ENCODE data around the gene STK38L.

DNA sequence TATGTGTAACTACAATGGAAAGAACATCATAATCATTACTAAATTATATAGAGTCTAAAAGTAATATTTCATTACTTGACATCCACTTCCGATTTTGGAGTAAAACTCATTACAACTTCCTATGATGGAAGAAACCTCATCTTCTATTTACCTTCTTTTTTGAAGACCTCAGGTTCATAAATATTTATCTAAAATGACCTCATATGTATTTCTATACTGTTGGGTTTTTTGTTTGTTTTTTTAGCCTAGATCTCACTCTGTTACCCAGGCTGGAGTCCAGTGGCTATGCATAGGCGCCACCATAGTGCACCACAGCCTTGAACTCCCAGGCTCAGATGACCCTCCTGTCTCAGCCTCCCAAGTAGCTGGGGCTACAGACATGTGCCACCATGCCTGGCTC lies 48.6 kb downstream of the STK38L start:
- TF ChIP-seq TCF12 (IDR thresholded peaks at IDR 0.05; ENCODE audit: low read depth, low read length), result no peak
- TF ChIP-seq CTCF (IDR thresholded peaks at IDR 0.05; ENCODE audit: control extremely low read depth in 1 of 3, insufficient read depth in 1 of 3, low read depth in 1 of 3, low read length in 3 of 3), result no peak
- no peak for TF ChIP-seq POLR2AphosphoS5 (IDR thresholded peaks at IDR 0.05; ENCODE audit: low read depth, low read length)
- TF ChIP-seq JUND (IDR thresholded peaks at IDR 0.05; ENCODE audit: low read length), result no peak
- TF ChIP-seq EP300 (IDR thresholded peaks at IDR 0.05; ENCODE audit: borderline replicate concordance in 1 of 2, low read depth in 2 of 2, low read length in 2 of 2), result no peak
- TF ChIP-seq RFX5 (IDR thresholded peaks at IDR 0.05; ENCODE audit: borderline replicate concordance, low read depth, low read length), result no peak

Measured in H1 (cell line).